HG03045 (cell line): ENCODE data around the gene POMZP3.
"Not testable (repeated sequence)": the region's sequence is repeated elsewhere in the genome, so short reads cannot be mapped to it uniquely, and the experiment has no call there.

Experiments used
- ATAC-seq: cut with Tn5 transposase; IDR thresholded peaks from one replicate; pipeline ENCODE4 v1.9.1; 2021; ENCODE audit warnings: mild to moderate bottlenecking, moderate library complexity; ENCODE audit not compliant: unreplicated experiment

The POMZP3 gene

DNA sequence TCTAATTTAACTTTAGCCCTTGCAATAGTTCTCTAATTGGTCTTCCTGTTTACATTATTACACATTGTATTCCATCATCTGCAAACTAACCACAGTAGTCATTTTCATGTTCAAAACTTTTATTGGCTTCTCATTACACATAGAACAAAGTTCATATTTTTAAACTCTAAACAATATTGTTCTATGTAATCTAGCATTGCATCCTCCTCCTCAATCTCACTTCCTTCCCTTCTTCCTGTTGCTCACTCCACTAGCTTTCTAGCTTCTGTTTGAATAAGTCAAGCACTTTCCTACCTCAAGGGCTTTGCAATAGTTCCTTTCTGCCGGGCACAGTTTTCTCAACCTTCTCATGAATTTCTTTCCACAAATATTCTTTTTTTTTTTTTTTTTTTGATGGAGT lies 38.5 kb downstream of the POMZP3 start:
- not testable (repeated sequence) for ATAC-seq

DNA sequence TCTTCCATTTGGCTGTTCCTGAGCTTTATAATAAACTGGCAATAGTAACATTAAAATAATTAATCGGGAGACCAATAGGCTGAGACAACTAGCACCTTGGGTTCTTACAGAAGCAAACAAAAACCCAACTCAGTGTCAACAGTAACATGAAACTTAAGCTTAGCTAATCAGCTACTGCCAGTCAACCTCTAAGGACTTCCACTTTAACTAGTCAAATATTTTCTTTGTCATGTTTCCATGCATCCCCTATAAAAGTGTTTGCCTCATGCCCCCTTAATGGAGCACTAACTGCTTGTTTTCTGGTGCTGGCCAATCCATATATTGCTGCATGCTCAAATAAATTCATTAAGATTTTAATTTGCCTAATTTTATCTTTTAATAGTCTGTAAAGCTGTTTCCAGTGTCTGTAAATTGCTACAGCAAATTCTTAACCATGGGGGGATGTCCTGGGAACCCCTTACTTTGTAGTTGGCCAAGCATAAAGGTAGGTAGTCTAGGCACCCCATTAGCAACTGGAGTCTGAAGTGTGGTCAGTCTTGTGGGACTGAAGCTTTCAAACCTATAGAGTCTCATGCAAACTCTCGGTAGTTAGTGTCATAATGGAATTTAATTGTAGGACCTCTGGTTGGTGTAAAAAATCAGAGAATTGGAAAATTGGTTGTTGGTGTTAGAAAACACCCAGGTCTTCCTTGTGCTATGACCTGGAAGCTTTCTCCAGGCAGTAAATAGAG lies 40.3 kb downstream of the POMZP3 start:
- not testable (repeated sequence) for ATAC-seq

DNA sequence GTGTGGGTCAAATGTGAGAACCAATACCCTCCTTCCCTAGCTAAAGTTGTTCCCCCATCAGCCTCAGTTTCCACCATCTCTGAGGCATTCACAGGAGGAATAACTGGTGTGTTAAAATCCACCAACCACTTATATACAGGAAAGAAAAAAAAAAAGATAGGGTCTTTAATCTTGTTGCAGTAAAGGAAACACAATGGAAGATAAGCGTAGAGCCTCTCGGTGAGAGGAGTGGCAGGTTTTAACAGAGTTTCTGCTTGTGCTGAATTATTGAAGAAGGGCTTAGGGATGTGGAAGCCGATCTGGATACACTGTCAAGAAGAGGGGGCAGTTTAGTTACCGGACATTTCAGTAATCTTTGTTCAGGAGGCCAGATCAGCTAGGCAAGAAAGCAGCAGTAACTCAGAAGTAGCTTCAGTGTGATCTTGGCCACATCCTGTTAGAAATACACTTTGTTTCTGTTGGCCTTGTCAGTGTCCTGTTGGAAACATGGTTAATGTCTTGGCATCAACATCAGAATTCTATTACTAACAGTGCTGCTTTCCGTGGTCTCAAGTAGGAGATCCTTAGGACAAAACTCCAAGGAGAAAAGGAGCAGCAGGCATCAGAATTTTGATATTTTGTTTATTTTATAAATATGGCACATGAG lies 43.3 kb downstream of the POMZP3 start:
- not testable (repeated sequence) for ATAC-seq

DNA sequence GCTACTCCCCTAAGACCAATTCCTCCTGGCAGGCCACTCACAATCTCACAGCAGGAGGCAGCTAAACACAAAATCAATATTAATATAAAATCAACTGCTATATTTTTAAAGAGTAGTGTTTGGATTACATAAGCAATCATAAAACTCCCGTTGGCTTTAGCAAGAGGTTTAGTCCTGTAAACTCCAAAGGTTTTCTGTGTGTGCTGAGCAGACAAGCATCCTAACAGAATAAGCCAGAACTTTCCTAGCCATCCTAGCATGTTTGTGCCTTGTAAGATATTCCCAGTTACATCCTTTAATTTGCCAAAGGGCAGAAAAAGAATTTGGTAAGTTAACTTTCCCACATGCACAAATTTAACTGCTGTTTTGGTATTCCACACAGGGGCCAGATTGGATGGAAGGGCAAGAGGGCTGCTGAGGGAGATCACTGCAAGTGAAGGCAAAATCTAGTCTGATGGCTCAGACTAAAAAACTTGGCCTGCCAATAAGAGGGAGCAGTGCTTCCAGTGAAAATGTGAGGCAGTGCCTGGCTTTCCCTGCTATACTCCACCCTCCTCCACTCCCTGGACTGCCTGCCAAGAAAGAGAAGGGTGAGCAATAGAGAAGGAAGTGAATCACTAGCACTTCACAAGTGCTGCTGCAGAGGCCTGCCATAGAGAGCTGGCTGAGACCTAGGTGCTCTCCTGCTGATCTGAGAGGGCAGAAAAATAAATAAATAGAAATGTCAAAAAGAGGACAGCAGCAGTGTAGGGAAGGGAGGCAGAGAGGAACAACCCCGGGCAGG lies 44.0 kb downstream of the POMZP3 start:
- not testable (repeated sequence) for ATAC-seq

DNA sequence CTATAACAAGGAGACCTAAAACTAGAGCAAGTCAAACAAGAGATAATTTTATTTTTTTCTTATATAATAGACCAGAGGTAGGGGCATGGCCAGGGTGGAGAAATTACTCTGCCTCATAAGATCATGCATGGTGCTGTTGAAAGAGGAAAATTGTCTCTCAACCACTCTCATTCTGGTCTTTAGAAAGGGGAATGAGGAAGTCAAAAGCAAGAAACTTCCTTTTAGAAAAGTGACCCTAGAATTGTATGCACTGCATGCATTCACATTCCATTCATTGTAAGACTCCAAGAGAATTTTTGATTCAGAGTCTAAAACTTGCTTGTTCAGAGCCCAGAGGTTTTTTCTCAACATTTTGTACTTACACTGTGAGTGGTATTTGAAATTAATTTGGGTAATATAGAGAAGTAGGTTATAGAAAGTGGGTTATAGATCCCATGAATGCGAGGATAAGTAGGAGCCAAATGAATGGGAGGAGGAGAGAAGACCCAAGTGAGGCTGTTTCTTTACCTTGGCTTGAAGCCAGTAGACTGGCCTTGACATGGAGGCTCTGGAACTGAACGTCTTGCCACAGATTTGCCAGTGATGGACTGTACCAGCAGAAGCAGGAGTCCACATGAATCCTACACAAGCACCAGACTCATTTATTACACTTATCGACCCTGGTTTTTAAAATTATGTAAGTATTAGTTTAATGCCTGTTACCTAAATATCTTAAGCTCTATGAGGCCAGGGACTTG lies 51.0 kb downstream of the POMZP3 start:
- ATAC-seq = not testable (repeated sequence)

DNA sequence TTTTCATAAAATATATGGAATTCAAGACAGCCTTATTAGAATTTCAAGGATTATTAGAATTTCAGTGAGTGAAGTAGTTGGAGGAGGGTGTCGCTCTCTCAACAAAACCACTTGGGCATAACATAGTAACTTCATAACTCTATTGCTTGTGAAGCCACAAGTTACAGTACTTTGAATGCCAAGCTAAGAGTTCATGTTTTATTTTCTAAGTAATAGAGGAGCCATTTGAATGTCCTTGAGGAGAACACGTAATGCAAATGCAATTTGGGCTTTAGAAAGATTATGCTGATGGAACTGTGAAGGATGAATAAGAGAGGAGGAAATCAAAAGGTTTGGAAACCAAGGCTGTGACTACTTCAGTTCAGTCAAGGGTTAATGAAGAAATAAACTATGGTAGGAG lies 51.6 kb downstream of the POMZP3 start:
- not testable (repeated sequence) for ATAC-seq

DNA sequence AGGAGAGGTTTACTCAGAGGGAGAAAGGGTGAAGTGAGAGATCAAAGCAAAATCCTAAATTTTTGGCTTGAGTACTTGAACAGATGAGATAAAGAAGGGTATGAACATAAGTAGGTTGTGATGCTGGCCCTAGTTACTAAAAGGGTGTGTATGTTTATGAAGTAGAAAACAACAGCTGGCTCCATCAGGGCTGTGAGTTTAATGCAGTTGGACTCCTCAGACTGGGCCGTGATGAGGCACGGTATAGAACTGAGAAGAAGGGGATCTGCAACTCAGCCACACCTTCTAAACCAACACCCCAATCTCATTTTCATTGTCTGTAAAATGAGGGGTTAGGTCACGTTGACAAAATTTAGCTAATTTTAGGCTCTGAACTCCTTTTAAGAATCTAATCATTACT lies 54.8 kb downstream of the POMZP3 start:
- not testable (repeated sequence) for ATAC-seq

DNA sequence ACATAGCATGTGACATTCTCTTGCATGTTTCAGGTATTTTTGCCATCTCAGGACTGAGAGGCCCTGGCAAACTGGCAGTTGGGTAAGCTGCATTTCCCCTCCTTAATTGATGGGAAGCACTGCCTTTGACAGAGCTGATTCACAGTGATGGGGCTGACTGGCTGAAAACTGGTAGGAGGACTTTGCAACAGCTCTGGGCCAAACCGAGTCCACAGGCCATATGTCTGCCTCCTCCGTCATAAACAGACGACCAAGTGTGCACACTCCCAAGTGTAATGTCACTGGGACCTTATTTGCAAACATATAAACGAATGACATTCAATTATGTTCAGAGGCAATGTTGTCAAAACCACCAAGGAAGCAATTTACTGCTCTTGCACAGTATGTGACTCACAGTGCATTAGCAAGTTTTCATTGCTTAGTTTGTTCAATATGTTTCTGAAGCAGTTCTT lies 56.7 kb downstream of the POMZP3 start:
- ATAC-seq = not testable (repeated sequence)

DNA sequence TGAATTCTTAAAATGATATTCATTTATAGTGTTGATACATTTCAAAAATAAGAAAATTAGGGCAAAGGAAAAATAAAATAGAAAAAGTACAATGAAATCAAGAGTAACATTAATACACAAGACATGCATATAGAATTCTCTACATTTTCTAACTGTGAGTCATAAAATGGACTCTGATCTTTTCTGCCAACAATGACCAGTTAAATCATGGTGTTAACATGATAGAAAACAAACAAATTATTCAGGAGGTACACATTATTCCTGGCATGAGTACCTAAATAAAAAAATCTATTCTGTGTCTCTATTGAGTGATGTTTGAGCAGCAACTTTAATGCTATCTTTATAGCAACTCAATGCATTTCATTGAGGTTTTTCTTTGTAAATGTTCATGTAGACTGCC lies 58.3 kb downstream of the POMZP3 start:
- not testable (repeated sequence) for ATAC-seq

DNA sequence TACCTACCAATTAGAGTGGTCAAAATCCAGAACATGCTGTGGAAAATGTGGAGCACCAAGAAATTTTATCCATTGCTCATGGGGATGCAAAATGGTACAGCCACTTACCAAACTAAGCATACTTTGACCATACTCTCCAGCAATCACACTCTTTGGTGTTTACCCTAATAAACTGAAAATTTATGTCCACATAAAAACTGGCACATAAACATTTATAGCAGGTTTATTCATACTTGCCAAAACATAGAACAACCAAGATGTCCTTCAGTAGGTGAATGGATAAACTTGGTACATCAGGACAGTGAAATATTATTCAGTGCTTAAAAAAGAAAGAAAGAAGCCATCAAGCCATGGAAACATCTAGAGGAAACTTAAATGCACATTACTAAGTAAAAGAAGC lies 59.3 kb downstream of the POMZP3 start:
- not testable (repeated sequence) for ATAC-seq

DNA sequence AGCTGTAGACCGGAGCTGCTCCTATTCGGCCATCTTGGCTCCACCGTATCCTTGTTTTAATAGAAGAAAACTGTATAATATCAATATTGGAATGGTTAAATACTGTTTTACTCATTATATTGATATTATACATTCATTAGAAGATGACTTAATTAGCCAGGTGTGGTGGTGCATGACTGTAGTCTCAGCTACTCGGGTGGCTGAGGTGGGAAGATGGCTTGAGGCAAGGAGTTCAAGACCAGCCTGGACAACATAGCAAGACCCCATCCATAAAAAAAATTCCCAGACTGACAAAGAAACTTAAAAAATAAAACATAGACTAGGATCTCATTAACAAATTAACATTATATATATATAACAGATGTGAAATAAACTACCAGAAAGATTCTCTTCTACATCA lies 59.8 kb downstream of the POMZP3 start:
- ATAC-seq = not testable (repeated sequence)

DNA sequence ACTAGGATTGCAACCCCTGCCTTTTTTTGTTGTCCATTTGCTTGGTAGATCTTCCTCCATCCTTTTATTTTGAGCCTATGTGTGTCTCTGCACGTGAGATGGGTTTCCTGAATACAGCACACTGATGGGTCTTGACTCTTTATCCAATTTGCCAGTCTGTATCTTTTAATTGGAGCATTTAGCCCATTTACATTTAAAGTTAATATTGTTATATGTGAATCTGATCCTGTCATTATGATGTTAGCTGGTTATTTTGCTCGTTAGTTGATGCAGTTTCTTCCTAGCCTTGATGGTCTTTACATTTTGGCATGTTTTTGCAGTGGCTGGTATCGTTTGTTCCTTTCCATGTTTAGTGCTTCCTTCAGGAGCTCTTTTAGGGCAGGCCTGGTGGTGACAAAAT lies 62.1 kb downstream of the POMZP3 start:
- not testable (repeated sequence) for ATAC-seq

DNA sequence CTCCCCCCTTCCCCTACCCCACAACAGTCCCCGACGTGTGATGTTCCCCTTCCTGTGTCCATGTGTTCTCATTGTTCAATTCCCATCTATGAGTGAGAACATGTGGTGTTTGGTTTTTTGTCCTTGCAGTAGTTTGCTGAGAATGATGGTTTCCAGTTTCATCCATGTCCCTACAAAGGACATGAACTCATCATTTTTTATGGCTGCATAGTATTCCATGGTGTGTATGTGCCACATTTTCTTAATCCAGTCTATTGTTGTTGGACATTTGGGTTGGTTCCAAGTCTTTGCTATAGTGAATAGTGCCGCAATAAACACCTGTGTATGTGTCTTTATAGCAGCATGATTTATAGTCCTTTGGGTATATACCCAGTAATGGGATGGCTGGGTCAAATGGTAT lies 65.7 kb downstream of the POMZP3 start:
- not testable (repeated sequence) for ATAC-seq

DNA sequence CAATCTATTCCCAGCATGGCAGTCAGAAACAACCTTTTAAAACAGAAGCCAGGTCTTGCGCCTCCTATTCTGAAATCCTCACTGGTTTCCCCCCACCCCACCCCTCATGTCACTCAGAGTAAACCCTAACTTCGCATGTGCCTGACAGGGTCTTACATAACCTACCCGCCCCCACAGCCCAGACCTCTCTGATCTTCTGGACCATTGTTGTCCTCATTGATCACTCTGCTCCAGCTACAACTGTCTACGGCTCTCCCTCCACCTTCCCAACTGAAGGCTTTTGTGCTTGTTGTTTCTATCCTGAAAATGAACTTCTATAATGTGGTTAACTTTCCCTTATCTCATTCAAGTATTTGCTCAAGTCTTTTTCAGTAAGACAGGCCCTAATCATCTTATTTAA lies 66.9 kb downstream of the POMZP3 start:
- ATAC-seq = not testable (repeated sequence)
